HG02571 (cell line): ENCODE measurements around the gene CDK6.
"Not testable (repeated sequence)": the region's sequence is repeated elsewhere in the genome, so short reads cannot be mapped to it uniquely, and the experiment has no call there.

Experiments
- ATAC-seq: cut with Tn5 transposase; IDR thresholded peaks from one replicate; pipeline ENCODE4 v1.9.1; 2021; ENCODE audit warnings: mild to moderate bottlenecking, moderate library complexity; ENCODE audit not compliant: unreplicated experiment

Gene CDK6

GRCh38 chr7:92836489-92836999 lies at the start of gene CDK6:
TSS of gene CDK6 (minus strand) at chr7:92836573. CDS start at chr7:92833323, 3,250 bp downstream.
- ATAC-seq: peak; percentile 30

- not testable (repeated sequence) for ATAC-seq
These were observed 49.7 kb upstream of the CDK6 start for GRCh38 chr7:92886039-92886438.

GRCh38 chr7:92884218-92884617 lies 47.8 kb upstream of the CDK6 start:
- ATAC-seq: no peak

- ATAC-seq: no peak
These were observed 46.4 kb upstream of the CDK6 start for GRCh38 chr7:92882760-92883159.

- no peak for ATAC-seq
These were observed 44.7 kb upstream of the CDK6 start for GRCh38 chr7:92881091-92881485.

GRCh38 chr7:92880212-92881090 lies 44.1 kb upstream of the CDK6 start:
- no peak for ATAC-seq

GRCh38 chr7:92877367-92877766 lies 41.0 kb upstream of the CDK6 start:
- ATAC-seq: no peak

GRCh38 chr7:92876836-92877235 lies 40.5 kb upstream of the CDK6 start:
- ATAC-seq: no peak

- ATAC-seq: peak; percentile 50
These were observed 39.3 kb upstream of the CDK6 start for GRCh38 chr7:92875719-92876118.

- no peak for ATAC-seq
These were observed 38.8 kb upstream of the CDK6 start for GRCh38 chr7:92875173-92875572.

- no peak for ATAC-seq
These were observed 38.2 kb upstream of the CDK6 start for GRCh38 chr7:92874567-92874966.

- no peak for ATAC-seq
These were observed 37.4 kb upstream of the CDK6 start for GRCh38 chr7:92873776-92874175.

GRCh38 chr7:92872701-92873100 lies 36.3 kb upstream of the CDK6 start:
- ATAC-seq: no peak

- ATAC-seq: no peak
These were observed 32.4 kb upstream of the CDK6 start for GRCh38 chr7:92868683-92869293.

GRCh38 chr7:92864169-92864568 lies 27.8 kb upstream of the CDK6 start:
- ATAC-seq: not testable (repeated sequence)

GRCh38 chr7:92856436-92856835 lies 20.1 kb upstream of the CDK6 start:
- no peak for ATAC-seq

GRCh38 chr7:92854501-92855238 lies 18.3 kb upstream of the CDK6 start:
- ATAC-seq: peak; percentile 53

GRCh38 chr7:92851732-92852131 lies 15.4 kb upstream of the CDK6 start:
- no peak for ATAC-seq

GRCh38 chr7:92850516-92850915 lies 14.1 kb upstream of the CDK6 start:
- no peak for ATAC-seq

GRCh38 chr7:92849322-92849721 lies 12.9 kb upstream of the CDK6 start:
- no peak for ATAC-seq

GRCh38 chr7:92848851-92849250 lies 12.5 kb upstream of the CDK6 start:
- ATAC-seq: no peak
